ENCODE data around the gene GLI1. TPM values are rescaled to one million over a fixed set of nuclear protein-coding genes. Genes with fewer than 3 reads are reported as not detected.
"Not testable (repeated sequence)": the region's sequence is repeated elsewhere in the genome, so short reads cannot be mapped to it uniquely, and the experiment has no call there.

Gene GLI1
- total RNA-seq, 1 donor from 2014 or later = 1.3 TPM

DNA sequence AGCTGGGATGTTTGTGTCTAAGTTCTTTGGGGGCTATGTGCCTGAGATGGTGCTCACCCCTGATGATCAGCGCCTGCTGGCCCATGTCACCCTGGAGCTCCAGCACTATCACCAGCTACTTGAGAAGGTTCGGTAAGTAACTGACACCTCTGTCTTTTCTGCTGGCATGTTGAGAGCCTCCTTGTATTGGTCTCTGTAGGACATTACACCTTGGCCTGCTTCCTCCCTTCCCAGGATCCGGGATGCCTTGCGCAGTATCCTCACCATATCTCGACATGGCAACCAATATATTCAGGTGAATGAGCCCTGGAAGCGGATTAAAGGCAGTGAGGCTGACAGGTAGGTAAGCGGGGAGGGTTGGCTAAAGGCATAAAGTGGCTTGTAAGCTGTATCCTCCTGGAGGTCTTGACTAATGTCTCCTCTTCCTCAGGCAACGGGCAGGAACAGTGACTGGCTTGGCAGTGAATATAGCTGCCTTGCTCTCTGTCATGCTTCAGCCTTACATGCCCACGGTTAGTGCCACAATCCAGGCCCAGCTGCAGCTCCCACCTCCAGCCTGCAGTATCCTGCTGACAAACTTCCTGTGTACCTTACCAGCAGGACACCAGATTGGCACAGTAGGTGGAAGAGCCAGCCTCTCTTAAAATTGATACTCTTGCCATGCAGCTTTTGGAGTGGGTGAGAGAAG is 55.3 kb downstream of the GLI1 start:
- Mint-ChIP-seq H3K9me3 (no peaks in the 10 kb centered on the region), H3K4me3 (no peak overlapping the region), H3K27me3 (no peaks in the 10 kb centered on the region), H3K27ac (no peak overlapping the region), H3K4me1 (peaks cover 21% of the 10 kb centered on the region), H3K36me3 (ENCODE audit: low read depth) (peaks cover 90% of the 10 kb centered on the region)
- intact Hi-C loops (cut with micrococcal nuclease) = no loop called here
- ChIA-PET CTCF (no interaction called here), POLR2A (interaction anchor here (0.6 to 1.8 kb wide), 9 partner anchors 10 to 151 kb away, joined by 3 to 7 read pairs (median 4); partner anchors contain the start of gene DCTN2)
- no peak for ATAC-seq (ENCODE audit: low read depth)
- DNase-seq = no peak
- TF ChIP-seq, protein P1, sequence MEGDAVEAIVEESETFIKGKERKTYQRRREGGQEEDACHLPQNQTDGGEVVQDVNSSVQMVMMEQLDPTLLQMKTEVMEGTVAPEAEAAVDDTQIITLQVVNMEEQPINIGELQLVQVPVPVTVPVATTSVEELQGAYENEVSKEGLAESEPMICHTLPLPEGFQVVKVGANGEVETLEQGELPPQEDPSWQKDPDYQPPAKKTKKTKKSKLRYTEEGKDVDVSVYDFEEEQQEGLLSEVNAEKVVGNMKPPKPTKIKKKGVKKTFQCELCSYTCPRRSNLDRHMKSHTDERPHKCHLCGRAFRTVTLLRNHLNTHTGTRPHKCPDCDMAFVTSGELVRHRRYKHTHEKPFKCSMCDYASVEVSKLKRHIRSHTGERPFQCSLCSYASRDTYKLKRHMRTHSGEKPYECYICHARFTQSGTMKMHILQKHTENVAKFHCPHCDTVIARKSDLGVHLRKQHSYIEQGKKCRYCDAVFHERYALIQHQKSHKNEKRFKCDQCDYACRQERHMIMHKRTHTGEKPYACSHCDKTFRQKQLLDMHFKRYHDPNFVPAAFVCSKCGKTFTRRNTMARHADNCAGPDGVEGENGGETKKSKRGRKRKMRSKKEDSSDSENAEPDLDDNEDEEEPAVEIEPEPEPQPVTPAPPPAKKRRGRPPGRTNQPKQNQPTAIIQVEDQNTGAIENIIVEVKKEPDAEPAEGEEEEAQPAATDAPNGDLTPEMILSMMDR (IDR thresholded peaks at IDR 0.05) = no peak

DNA sequence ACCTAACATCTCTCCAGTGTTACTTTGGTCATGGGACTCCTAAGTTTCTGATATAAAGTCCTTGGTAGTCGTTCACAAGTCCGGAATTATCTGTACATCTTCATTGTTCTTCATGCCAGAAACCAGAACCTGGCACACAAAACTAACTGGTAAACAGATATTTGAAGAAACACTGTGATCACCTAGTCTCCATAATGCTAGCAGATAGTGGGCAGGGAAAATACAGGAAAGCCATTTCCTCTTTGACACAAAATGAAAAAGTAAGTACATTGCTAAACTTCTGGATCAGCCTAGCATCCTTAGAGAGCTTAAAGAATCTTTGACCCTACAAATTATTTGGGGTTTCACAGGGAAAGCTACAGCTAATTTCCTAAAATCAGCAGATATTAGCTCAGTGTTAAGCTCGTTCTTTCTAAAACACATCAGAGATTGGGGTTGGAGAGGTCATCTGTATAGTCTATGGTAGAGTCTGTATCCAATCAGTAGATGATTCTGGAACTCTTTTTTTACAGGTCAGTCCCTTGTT is 55.9 kb downstream of the GLI1 start:
- Mint-ChIP-seq H3K36me3 (ENCODE audit: low read depth) (peaks cover 92% of the 10 kb centered on the region), H3K27ac (peak overlapping the region; percentile 46), H3K9me3 (no peaks in the 10 kb centered on the region), H3K4me1 (peaks cover 24% of the 10 kb centered on the region), H3K27me3 (no peaks in the 10 kb centered on the region), H3K4me3 (no peak overlapping the region)
- DNase-seq (no peak), ATAC-seq (ENCODE audit: low read depth) (no peak)
- intact Hi-C loops (cut with micrococcal nuclease) = no loop called here
- ChIA-PET POLR2A (interaction anchor here (0.6 to 1.8 kb wide), 8 partner anchors 11 to 107 kb away, joined by 3 to 5 read pairs (median 3); no protein-coding TSS in a partner anchor), CTCF (no interaction called here)
- TF ChIP-seq, protein P1 (IDR thresholded peaks at IDR 0.05) = no peak

DNA sequence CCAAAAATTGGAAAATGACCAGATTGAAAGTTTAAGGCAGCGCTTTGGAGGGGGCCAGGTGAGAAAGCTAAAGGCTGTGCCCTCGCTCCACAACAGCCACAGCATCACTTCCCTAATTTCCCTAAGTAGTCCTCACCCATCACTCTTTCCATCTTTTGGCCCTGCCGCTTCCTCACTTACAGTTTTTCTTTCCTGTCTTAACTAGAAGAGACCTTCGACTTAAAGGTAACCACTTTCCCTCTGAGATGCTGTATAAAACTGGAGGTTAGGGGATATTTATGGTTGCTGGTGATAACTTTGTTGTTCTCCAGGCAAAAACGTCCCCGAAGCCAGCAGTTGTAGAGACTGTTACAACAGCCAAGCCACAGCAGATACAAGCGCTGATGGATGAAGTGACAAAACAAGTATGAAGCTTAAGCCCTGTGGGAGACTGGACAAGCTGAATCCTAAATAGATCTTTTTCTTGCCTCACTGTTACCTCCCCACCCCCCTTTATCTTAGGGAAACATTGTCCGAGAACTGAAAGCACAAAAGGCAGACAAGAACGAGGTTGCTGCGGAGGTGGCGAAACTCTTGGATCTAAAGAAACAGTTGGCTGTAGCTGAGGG is 56.5 kb downstream of the GLI1 start:
- ChIA-PET CTCF (no interaction called here), POLR2A (interaction anchor here (0.6 to 1.8 kb wide), 7 partner anchors 12 to 107 kb away, joined by 3 to 5 read pairs (median 3); no protein-coding TSS in a partner anchor)
- DNase-seq = no peak
- Mint-ChIP-seq H3K4me1 (peaks cover 29% of the 10 kb centered on the region), H3K27ac (peak overlapping the region; percentile 46), H3K9me3 (no peaks in the 10 kb centered on the region), H3K4me3 (no peak overlapping the region), H3K27me3 (no peaks in the 10 kb centered on the region), H3K36me3 (ENCODE audit: low read depth) (peaks cover 90% of the 10 kb centered on the region)
- TF ChIP-seq, protein P1 (IDR thresholded peaks at IDR 0.05) = no peak
- intact Hi-C loops (cut with micrococcal nuclease) = no loop called here
- ATAC-seq (ENCODE audit: low read depth) = no peak

DNA sequence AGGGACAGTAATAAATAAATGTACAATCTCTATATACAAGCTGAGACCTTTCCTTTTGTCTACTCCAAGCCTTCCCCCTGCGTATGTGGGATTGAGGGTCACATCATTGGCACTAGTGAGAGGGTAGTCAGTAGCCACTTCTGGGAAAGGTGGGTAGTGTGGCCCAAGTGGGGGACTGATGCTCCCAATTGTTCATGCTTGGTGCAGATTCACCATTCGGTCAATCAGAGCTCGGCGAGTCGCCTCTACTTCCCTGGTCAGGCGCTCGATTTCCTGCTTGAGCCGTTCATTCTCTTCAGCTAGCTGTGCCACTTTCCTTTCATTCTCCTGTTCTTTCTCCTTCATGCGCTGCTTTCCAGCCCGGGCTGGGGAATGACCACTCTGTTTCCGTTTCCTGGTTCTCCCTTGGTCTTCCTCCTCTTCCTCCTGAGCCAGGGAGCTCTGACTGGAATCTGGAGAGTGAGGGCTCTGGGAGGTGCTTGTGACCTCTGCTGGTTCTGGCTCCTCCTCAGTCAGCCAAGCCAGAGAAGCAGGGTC is 57.1 kb downstream of the GLI1 start:
- DNase-seq = no peak
- H3K9me3 Mint-ChIP-seq = no peaks in the 10 kb centered on the region
- intact Hi-C loops (cut with micrococcal nuclease) = no loop called here
- peaks cover 35% of the 10 kb centered on the region for H3K4me1 Mint-ChIP-seq
- peaks cover 83% of the 10 kb centered on the region for H3K36me3 Mint-ChIP-seq (ENCODE audit: low read depth)
- CTCF ChIA-PET = interaction anchor here (0.7 kb wide), 1 partner anchor 74 kb away, joined by 3 read pairs; no protein-coding TSS in a partner anchor
- H3K4me3 Mint-ChIP-seq = no peak overlapping the region
- no peak overlapping the region for H3K27ac Mint-ChIP-seq
- POLR2A ChIA-PET = interaction anchor here (0.6 to 1.4 kb wide), 3 partner anchors 29 to 35 kb away, joined by 3 read pairs; partner anchors contain the start of gene MARS1
- H3K27me3 Mint-ChIP-seq = no peaks in the 10 kb centered on the region
- TF ChIP-seq, protein P1 (IDR thresholded peaks at IDR 0.05) = no peak
- no peak for ATAC-seq (ENCODE audit: low read depth)

DNA sequence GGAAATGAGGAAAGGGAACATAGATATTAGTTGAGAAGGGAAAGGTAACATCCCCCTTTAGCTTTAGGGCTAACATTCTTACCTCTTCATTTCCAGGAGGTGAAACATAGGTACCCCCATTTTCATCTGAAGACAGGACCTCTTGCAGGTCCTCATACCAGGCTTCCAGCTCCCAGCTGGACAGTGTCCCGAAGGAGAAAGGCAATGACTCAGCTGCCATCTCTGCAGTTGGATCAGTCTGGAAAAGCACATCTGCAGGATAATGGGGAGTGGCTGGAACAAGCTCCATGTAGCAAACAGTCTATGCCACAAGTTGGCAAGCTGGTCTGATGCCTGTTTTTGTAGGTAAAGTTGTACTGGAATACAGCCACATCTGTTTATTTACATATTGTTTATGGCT is 57.6 kb downstream of the GLI1 start:
- intact Hi-C loops (cut with micrococcal nuclease) = no loop called here
- Mint-ChIP-seq H3K27ac (no peak overlapping the region), H3K36me3 (ENCODE audit: low read depth) (peaks cover 78% of the 10 kb centered on the region), H3K4me1 (peaks cover 40% of the 10 kb centered on the region), H3K4me3 (no peak overlapping the region), H3K27me3 (no peaks in the 10 kb centered on the region), H3K9me3 (no peaks in the 10 kb centered on the region)
- ChIA-PET CTCF (interaction anchor here (0.7 kb wide), 1 partner anchor 73 kb away, joined by 3 read pairs; no protein-coding TSS in a partner anchor), POLR2A (interaction anchor here (0.6 kb wide), 1 partner anchor 29 kb away, joined by 3 read pairs; the partner anchor contains the start of gene MARS1)
- ATAC-seq (ENCODE audit: low read depth) (no peak), DNase-seq (no peak)
- TF ChIP-seq, protein P1 (IDR thresholded peaks at IDR 0.05) = no peak

DNA sequence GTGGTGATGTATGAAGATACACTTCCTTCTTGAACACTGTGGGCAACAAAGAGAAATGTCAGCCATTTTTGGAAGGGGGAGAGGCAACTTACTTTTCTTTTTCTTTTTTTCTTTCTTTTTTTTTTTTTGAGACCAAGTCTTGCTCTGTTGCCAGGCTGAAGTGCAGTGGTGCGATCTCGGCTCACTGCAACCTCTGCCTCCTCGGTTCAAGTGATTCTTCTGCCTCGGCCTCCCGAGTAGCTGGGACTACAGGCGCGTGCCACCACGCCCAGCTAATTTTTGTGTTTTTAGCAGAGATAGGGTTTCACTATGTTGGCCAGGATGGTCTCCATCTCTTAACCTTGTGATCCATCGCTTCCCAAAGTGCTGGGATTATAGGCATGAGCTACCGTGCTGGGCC is 58.1 kb downstream of the GLI1 start:
- Mint-ChIP-seq H3K4me1 (peaks cover 41% of the 10 kb centered on the region), H3K36me3 (ENCODE audit: low read depth) (peaks cover 73% of the 10 kb centered on the region)
- ATAC-seq (ENCODE audit: low read depth); DNase-seq; H3K27ac Mint-ChIP-seq; H3K27me3 Mint-ChIP-seq; H3K4me3 Mint-ChIP-seq; intact Hi-C loops (cut with micrococcal nuclease); H3K9me3 Mint-ChIP-seq: not testable (repeated sequence)
- POLR2A ChIA-PET = interaction anchor here (0.9 to 3.5 kb wide), 2 partner anchors 29 to 38 kb away, joined by 3 to 26 read pairs; partner anchors contain the start of gene ARHGAP9
- CTCF ChIA-PET = interaction anchor here (0.7 kb wide), 1 partner anchor 72 kb away, joined by 3 read pairs; no protein-coding TSS in a partner anchor

Measured in activated B cell treated with CpG ODN at 0.5 μM for 24 hours (primary cell).